ENCODE data around the gene MAP4K2. TPM values are rescaled to one million over a fixed set of nuclear protein-coding genes. Genes with fewer than 3 reads are reported as not detected.
A peak's percentile ranks its signal among the peaks of the same experiment; 100 is the strongest.

The MAP4K2 gene
- total RNA-seq, 1 donor from 2014 or later: 202 TPM

DNA sequence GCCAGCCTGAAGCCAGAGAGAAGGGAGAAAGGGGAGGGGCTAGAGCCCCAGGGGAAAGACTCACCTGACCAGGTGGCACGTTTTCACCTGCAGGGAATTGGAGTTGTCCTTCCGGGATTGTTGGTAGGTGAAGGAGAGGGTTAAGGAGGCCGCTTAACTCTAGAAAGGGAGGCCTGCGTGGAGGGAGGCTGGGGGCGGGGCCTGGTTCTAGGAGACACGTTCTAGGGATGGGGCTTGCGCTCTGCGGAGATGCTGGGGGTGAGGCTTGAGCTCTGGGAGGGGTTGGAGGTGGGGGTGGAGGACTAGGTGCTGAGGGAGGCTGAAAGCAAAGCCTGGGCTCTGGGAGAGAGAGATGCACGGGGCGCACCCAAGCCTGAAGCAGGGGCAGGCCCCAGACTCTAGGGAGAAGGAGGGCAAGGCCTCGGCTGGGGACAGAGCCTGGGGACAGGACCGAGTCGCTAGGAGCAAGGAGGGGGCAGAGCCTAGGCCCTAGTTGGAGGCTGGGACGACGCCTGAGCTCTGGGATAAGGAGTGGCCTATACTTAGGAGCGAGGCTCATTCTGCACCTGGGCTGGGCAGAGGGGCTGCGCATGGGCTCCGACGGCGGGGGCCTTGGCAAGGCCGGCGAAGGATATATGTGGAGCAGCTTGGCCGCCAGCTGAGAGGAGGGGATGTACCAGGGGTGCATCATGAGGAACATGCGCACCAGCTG, 61.5 kb downstream of the MAP4K2 start:
- DNase-seq (ENCODE audit: low spot score): no peak
- peak overlapping the region; percentile 86 for H3K4me3 Mint-ChIP-seq (ENCODE audit: unreplicated experiment)
- no peaks in the 10 kb centered on the region for H3K9me3 Mint-ChIP-seq (ENCODE audit: unreplicated experiment)
- TF ChIP-seq, protein P1, sequence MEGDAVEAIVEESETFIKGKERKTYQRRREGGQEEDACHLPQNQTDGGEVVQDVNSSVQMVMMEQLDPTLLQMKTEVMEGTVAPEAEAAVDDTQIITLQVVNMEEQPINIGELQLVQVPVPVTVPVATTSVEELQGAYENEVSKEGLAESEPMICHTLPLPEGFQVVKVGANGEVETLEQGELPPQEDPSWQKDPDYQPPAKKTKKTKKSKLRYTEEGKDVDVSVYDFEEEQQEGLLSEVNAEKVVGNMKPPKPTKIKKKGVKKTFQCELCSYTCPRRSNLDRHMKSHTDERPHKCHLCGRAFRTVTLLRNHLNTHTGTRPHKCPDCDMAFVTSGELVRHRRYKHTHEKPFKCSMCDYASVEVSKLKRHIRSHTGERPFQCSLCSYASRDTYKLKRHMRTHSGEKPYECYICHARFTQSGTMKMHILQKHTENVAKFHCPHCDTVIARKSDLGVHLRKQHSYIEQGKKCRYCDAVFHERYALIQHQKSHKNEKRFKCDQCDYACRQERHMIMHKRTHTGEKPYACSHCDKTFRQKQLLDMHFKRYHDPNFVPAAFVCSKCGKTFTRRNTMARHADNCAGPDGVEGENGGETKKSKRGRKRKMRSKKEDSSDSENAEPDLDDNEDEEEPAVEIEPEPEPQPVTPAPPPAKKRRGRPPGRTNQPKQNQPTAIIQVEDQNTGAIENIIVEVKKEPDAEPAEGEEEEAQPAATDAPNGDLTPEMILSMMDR (IDR thresholded peaks at IDR 0.05; ENCODE audit: unreplicated experiment): no peak
- H3K4me1 Mint-ChIP-seq (ENCODE audit: unreplicated experiment): peaks cover 21% of the 10 kb centered on the region
- H3K36me3 Mint-ChIP-seq (ENCODE audit: low read depth, unreplicated experiment): peaks cover 17% of the 10 kb centered on the region
- peaks cover 14% of the 10 kb centered on the region for H3K27me3 Mint-ChIP-seq (ENCODE audit: unreplicated experiment)
- peak overlapping the region; percentile 88 for H3K27ac Mint-ChIP-seq (ENCODE audit: unreplicated experiment)

DNA sequence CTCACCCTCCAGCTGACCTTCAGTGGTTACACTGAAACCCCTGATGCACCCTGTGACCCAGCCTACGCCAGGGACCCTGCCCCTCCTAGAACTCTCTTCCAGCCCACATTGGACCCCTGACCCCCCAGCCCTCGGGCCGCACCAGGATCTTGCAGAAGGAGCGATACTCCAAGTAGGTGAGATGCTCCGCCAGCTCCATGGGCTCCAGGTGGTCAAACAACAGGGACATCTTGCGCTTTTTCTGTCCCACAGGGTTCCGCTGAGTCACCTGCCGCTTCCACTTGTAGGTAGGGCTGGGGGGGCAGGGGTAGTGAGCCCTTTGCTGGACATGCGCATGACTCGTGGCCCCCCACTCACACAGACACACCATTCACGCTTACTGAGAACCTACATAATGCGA, 63.1 kb downstream of the MAP4K2 start:
- Mint-ChIP-seq H3K27ac (ENCODE audit: unreplicated experiment) (no peak overlapping the region), H3K27me3 (ENCODE audit: unreplicated experiment) (peaks cover 10% of the 10 kb centered on the region), H3K4me1 (ENCODE audit: unreplicated experiment) (peaks cover 28% of the 10 kb centered on the region), H3K9me3 (ENCODE audit: unreplicated experiment) (no peaks in the 10 kb centered on the region), H3K4me3 (ENCODE audit: unreplicated experiment) (peak overlapping the region; percentile 80), H3K36me3 (ENCODE audit: low read depth, unreplicated experiment) (peaks cover 29% of the 10 kb centered on the region)
- no peak for DNase-seq (ENCODE audit: low spot score)
- TF ChIP-seq, protein P1 (IDR thresholded peaks at IDR 0.05; ENCODE audit: unreplicated experiment): no peak

DNA sequence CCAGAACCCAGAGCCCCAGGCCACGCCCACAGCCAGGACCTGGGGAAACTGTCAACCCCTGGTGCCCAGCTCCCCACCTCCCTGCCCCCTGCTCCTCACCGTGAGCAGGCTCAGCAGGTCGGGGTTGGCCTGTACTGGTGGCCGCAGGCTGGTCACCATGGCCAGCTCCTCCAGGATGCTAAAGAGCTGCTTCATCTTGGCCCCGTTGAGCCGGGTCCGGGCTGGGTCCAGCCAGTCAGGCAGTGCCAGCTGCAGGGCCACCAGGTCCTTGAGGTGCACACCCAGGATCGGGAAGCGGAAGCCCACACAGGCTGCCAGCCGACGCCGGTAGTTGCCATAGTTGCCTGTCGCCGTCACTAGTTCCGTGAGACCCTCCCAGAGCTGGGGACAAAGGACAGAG, 66.4 kb downstream of the MAP4K2 start:
- no peak for DNase-seq (ENCODE audit: low spot score)
- Mint-ChIP-seq H3K4me1 (ENCODE audit: unreplicated experiment) (peaks cover 21% of the 10 kb centered on the region), H3K4me3 (ENCODE audit: unreplicated experiment) (peak overlapping the region; percentile 53), H3K9me3 (ENCODE audit: unreplicated experiment) (no peaks in the 10 kb centered on the region), H3K27me3 (ENCODE audit: unreplicated experiment) (peaks cover 4% of the 10 kb centered on the region), H3K27ac (ENCODE audit: unreplicated experiment) (no peak overlapping the region), H3K36me3 (ENCODE audit: low read depth, unreplicated experiment) (peaks cover 36% of the 10 kb centered on the region)
- TF ChIP-seq, protein P1 (IDR thresholded peaks at IDR 0.05; ENCODE audit: unreplicated experiment): no peak

DNA sequence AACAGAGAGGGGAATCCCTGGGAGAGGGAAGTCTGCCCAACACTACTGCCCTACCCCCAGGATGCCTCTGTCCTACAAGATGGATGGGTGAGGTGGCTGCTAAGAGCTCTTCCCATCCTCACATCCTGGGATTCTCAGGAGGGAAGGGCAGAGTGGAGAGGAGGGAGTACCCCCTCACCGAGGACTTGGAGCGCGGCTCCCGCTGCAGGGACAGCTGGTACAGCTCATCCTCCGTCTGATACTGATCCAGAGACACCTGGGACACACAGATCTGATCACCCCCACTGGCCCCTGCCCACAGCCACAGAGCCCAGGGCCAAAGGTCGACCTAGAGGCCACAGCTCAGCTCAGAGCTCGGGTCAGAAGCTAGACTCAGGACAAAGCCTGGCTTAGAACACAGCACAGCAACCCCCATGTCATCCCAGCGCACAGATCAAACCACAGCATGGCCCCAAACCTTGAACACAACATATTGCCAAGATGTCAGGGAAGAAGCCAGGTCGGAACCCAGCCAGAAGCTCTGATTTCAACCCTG, 67.2 kb downstream of the MAP4K2 start:
- H3K36me3 Mint-ChIP-seq (ENCODE audit: low read depth, unreplicated experiment): peaks cover 38% of the 10 kb centered on the region

More for the DNA sequence above, 67.2 kb downstream of the MAP4K2 start:
- Mint-ChIP-seq H3K9me3 (ENCODE audit: unreplicated experiment) (no peaks in the 10 kb centered on the region), H3K27ac (ENCODE audit: unreplicated experiment) (no peak overlapping the region), H3K27me3 (ENCODE audit: unreplicated experiment) (no peaks in the 10 kb centered on the region), H3K4me3 (ENCODE audit: unreplicated experiment) (no peak overlapping the region), H3K4me1 (ENCODE audit: unreplicated experiment) (peaks cover 16% of the 10 kb centered on the region)
- DNase-seq (ENCODE audit: low spot score): no peak
- TF ChIP-seq, protein P1 (IDR thresholded peaks at IDR 0.05; ENCODE audit: unreplicated experiment): no peak

Other genes starting within 250 kb of the MAP4K2 start
- gene SLC22A11, start 247.3 kb downstream of the MAP4K2 start, total RNA-seq (ENCODE audit: unreplicated experiment): not detected
- gene SLC22A12, start 212.0 kb downstream of the MAP4K2 start, total RNA-seq (ENCODE audit: unreplicated experiment): not detected
- gene NRXN2, start 80.0 kb downstream of the MAP4K2 start, total RNA-seq (ENCODE audit: unreplicated experiment): 11.5 TPM
- gene RASGRP2, start 59.1 kb downstream of the MAP4K2 start, total RNA-seq (ENCODE audit: unreplicated experiment): 139 TPM
- gene PYGM, start 43.2 kb downstream of the MAP4K2 start, total RNA-seq (ENCODE audit: unreplicated experiment): 0.26 TPM
- gene SF1, start 24.7 kb downstream of the MAP4K2 start, total RNA-seq (ENCODE audit: unreplicated experiment): 322 TPM
- 56.3 TPM for gene MEN1, start 7.3 kb upstream of the MAP4K2 start, total RNA-seq (ENCODE audit: unreplicated experiment)
- gene CDC42BPG, start 41.4 kb upstream of the MAP4K2 start, total RNA-seq (ENCODE audit: unreplicated experiment): 4.1 TPM
- 84.0 TPM for gene EHD1, start 75.4 kb upstream of the MAP4K2 start, total RNA-seq (ENCODE audit: unreplicated experiment)
- 22.4 TPM for gene ATG2A, start 114.0 kb upstream of the MAP4K2 start, total RNA-seq (ENCODE audit: unreplicated experiment)
- gene PPP2R5B, start 121.5 kb upstream of the MAP4K2 start, total RNA-seq (ENCODE audit: unreplicated experiment): 13.3 TPM
- not detected for gene GPHA2, start 132.7 kb upstream of the MAP4K2 start, total RNA-seq (ENCODE audit: unreplicated experiment)
- gene MAJIN, start 168.9 kb upstream of the MAP4K2 start, total RNA-seq (ENCODE audit: unreplicated experiment): not detected
- gene BATF2, start 193.8 kb upstream of the MAP4K2 start, total RNA-seq (ENCODE audit: unreplicated experiment): not detected
- gene ARL2, start 210.9 kb upstream of the MAP4K2 start, total RNA-seq (ENCODE audit: unreplicated experiment): 66.4 TPM
- gene SNX15, start 224.2 kb upstream of the MAP4K2 start, total RNA-seq (ENCODE audit: unreplicated experiment): 19.4 TPM
- gene SAC3D1, start 238.0 kb upstream of the MAP4K2 start, total RNA-seq (ENCODE audit: unreplicated experiment): 4.8 TPM